Activated CD8-positive, alpha-beta memory T cell treated with anti-CD3 and anti-CD28 coated beads, Interleukin-2, amount 50 U/mL, for 1 hour (primary cell): ENCODE results near the gene RREB1.

Experiments
- DNase-seq: peaks from one replicate; pipeline ENCODE4 v3.0.0-alpha.2; 2020; ENCODE audit errors: extremely low read depth

The RREB1 gene

DNA sequence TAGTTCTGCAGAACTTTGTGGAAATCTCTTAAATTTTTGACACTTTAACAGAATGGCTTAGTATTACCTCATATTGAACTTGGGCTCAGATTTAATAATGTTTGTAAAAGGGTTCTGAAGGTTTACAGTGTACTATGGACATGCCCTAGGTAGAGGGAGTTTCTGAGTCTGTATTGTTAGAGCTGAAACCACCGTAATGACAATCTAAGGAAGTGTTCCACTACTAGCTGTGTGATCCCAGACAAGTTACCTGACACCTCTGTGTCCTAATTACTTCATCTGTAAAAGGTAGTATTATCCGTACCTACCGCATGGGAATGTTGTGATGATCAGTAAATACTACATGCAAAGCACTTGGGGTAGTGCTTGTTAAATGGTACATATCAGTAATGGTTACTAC lies 86.9 kb downstream of the RREB1 start:
- DNase-seq: no peak

DNA sequence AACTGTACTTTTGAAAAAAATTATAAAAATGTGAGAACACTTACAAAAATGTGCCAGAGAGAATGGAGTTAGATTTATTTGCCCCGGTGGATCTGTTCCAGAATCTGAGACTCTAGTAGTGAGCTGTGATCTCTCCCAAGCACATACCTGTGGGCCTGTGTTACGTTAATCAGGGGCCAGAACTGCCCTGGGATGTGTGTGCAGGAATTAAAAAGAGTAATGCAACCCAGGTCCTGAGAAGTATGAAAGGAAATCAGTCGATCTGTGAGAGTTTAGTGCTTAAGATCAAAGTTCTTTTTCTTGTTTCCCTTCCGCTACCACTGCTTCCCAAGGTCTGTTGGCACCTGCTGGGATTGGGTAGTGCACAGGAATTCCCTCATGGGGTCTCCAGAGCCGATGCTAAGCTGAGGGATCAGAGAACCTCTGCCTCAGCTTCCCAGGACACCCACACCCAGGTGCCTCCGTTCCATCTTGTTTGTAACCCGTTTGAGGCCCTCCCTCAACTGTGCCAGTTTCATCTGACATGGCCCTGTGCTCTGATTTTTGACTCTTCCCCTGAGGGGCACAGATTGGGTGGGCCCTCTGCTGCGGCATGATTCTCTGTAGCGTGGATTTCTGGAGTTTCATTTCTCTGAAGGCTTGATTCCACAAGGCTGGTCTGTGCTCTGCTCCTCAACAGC lies 87.7 kb downstream of the RREB1 start:
- no peak for DNase-seq

DNA sequence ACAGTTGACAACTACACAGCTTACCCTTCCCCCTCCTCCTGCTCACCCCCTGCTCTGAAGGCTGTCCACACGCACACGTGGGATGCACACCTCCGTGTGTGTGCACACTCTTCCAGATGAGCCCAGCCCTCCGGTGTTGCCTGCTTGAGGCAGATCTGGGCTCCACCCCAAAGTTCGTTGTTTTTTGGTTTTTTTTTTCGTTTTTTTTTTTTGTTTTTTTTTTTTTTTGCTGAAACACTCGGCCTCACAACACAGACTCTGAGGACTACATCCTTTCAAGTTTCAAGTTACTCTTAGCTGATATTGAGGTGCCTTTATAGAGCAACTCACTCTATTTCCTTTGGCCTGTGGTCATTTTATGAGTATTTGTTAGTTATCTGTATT lies 88.2 kb downstream of the RREB1 start:
- DNase-seq: no peak

DNA sequence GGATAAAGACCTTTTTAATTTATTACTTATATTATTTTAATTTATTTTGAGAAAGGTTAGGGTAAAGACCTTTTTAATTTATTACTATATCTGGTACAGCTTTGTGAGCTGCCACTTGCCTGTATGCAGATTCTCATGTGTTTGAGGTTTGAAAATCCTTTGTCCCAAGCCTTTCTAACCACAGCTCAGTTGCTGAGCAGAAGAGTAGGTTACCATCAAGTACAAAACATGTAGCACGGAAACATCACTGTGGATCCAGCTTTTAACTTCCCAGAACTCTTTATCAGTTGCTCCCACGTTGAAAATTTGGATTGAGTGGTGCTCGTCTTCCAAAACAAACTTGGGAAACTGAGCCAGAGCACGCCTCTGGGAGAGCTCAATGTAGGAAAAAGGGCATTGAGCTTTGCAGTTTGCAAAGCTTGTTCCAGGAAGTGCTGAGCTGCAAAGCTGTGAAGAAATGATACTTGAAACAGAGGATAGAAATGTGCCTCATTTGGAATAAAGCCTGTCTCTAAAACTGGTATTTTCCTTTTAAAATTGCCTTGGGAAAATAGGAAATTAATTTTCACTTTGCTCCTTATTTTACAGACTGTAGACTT lies 89.0 kb downstream of the RREB1 start:
- DNase-seq: no peak

DNA sequence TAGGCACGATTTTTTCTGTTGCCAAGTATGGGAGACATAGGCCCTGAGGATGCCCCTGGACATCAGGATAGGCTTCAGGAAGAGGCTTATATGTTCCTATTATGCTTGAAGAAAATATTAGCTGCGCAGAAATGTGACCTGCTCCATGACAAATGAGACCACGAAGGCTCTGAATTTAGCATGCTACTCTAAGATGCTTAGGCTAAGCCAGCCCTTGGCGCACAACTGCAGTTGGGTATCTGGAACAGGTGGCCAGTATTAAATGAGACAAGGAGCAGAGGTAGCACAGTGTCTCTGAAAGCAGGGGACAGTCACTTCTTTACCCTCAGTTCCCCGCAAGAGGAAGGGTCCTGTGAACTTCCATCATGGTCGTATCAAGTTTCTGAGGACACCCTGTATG lies 90.0 kb downstream of the RREB1 start:
- DNase-seq: no peak

DNA sequence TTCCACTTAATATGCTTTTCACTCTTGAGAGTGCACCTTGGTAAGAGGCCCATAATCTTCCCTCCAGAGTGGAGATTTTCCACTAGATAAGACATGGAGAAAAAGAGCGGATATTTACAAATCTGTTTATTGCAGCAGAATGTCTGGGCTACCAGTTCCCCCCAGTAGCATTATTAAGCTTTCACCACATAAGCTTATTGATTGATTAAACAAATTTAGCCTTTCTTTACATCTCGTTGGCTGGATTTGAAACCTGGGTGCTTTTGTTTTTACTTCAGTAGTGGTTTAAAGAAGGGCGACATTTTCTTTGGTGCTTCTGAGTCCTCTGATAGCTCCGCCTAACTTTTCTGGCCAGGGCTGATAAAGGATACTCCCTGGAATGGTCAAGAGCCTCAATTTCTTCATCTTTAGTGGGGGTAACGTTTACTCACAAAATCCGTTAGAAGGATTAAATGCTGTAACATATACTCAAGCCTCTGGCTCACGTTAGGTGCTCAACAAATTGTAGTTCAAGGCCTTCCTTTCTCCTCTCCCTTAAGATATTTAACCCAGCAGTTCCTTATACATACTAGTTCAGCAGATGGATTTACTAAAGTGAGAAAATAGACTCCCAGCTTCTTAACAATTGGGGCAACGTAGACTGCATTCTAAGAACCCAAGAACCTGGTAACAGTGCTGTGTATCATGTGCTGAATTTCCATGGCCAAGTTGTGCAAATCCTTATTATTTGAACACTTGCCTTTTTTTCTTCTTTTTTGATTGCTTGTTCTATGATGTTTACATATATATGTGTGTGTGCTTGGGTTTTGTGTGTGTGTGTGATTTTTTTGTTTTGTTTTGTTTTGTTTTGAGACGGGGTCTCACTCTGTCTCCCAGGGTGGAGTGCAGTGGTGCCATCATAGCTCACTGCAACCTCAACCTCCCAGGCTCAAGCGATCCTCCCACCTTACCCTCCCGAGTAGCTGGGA lies 91.4 kb downstream of the RREB1 start:
- DNase-seq: no peak

DNA sequence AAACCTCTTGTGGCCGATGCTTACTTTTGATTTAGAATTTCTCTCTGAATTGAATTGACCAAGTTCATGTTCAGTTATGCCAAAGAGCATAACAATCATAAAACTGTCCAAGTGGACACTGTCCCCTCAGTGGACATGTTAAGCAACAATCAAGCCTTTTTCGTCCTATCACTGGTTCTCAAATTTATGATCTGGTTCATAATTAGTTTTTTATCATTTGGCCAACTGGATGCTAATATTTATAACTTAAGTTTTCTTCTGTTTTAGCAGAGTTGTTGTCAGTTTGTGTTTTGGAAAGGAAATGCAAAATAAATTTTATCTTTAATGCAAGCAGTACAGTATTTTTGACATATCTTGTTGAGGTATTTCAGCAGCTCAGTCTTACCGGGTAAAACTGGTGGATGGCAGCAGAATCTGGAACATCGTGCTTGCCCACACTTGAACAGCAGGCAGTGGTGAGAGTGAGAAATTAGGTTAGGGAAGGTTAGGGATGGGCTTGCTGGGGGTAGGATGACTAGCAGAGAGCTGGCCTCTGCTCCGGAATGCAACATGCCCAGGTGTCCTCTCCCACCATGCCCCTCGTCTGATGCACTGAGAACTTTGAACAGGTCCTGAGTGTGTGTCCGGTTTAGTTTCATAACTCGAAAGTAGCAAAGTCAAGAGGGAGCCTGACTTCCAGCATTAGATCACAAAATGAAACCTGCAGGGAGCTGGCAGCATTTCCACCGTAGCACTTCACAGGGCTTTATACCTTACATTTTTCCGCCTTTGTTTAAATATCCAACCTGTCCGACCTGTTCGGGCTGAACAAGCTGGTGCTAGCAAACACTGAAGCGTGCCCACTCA lies 93.1 kb downstream of the RREB1 start:
- DNase-seq: no peak

DNA sequence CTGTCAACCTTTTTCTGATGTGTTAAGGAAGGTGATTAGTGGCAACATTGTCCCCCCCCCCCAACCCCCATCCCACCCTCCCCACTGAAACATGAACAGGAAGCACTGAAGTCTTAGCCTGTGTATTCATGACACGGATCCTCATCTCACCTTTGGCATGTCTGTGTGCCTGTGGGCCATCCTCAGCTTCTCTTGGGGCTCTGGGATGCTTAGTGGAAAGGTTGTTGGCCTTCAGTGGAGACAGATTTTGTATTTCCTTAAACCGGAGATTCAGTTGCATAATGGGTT lies 93.6 kb downstream of the RREB1 start:
- DNase-seq: no peak

DNA sequence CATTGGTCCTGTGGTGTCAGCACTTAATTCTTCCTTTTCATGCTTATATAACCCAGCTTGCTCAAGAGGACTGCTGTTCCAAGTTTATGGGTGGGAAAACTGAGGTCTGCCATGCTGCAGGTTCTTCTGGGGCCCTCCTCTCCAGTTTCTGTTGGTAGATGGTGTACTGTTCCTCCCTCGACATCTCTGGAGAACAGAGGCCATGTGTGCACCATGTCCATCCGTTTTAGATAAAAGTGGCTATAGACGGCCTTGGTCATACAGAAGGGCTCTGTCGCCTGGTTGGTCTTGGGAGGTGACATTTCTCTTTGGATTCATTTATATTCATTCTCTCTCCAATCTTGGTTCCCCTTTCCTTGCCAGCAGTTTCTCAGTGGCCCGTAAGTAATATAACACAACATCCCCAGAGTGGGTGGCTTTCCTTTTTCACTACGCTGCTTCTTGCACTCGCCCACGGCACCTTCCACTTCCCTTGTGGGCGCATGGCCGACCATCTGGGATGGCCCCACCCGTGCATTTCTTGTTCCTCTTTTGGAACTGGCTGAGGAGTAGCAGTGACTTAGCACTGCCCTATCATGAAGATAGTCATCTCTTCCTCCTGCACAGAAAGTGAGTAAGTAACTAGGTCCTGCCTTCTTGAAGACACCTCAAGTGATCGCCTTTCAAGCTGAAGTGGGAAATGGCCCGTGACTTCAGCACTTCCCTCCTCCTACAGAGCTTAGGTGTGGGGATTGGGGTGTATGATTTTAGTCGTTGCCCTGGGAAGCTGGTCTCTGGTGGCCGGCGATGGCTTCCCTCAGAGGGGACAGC lies 94.2 kb downstream of the RREB1 start:
- no peak for DNase-seq

DNA sequence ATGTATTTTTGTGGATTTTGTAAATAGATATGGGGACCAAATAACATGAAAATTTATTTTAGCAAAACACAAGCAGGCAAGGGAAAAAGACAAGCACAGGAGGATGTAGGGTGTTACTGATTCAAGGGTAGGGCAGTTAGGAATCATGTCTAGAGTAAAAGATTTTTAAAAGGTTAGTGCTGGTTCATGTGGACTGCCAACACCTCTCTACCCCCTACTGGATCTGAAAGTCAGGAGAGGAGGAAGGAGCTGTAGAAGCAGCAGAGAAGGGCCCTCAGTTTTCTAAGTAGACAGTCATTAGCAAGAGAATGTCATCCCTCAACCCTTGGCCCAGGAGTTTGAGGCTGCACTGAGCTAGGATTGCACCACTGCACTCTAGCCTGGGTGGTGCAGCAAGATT lies 95.2 kb downstream of the RREB1 start:
- no peak for DNase-seq

DNA sequence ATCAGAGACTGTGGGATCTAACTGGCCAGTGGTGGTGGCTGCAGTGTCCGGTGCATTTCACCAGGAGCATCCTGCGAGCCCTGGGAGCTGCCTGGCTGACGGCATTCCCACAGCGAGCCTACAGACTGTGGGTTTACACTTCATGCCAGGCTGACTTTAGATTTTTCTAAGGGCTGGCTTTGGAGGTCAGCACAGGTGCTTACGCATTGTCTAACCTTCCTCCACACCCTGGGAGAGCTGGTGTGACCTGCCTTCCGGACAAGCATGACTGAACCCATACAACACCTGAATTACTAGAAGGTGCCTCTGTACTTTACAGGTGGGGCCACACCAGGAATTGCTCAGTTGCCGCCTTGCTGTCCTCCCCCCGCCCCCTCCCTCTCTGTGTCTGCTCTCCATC lies 96.2 kb downstream of the RREB1 start:
- no peak for DNase-seq

DNA sequence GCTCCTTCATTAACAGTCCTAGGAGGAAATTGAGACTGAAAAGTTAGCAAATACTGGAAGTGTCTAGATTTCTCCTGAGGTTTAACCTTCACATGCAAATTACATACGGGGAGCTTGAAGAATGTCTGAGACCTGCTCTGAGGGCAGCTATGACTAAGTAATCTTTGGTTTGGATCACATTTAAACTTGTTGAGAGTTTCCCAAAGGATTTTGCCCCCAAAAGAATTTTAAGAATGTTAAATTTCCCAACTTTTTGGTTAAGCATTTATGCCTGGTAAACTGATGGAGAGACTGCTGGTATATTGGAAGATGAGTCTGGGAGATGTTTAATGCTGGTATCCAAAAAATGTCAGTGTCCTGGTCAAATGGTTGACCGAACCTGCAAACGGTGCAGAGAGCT lies 97.0 kb downstream of the RREB1 start:
- no peak for DNase-seq

DNA sequence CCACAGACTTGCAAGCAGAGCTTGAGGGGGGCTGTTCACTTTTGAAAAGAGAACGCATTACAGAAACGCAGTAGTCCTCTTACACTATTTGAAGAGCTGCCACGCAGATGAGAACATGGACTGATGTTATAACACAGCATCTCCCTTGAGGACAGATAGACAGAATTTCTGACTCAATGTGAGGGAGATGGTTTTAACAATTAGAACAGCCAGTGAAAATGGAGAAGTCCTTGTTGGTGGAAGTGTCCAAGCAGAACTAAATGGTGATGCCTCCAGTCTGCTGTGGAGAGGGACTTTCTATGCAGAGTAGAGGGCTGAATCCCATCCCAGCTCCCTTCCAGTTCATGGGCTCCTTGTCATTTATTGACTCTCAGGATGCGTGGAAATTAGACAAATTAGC lies 100.0 kb downstream of the RREB1 start:
- no peak for DNase-seq

DNA sequence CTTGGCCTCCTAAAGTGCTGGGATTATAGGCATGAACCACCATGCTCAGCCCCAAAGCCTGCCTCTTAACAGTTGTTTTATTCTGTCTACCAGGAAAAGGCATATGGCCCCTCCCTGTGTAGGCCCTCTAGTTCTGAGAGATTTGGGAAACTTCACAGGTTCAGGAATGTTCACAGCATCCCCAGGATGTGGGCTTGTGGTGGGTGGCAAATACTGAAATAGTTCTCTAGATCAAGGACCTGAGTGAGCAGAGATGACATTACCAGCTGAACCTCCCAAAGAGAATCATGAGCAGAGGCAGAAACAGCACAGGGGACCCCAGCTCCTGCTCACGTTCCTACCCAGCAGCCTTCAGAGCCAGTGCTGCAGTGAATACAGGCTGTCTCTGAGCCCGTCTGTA lies 105.7 kb downstream of the RREB1 start:
- no peak for DNase-seq

DNA sequence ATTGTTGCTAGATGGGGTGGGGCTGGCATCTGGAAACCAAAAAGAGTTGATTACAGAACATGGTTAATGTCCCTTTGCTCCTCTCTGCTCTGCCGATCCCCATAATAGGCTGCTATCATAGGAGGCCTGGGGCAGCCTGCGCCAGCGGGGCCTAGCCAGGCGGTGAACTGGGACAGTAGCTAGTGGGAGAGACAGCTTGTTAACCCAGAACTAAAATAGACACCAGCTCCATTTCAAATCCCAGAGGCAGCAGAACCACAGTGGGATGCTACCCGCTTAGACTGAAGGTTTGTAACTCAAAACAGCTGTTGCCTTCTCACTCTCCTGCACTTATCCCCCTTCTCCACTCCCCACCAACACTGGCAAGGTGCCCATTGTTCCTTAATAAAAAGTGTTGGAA lies 106.7 kb downstream of the RREB1 start:
- DNase-seq: no peak

DNA sequence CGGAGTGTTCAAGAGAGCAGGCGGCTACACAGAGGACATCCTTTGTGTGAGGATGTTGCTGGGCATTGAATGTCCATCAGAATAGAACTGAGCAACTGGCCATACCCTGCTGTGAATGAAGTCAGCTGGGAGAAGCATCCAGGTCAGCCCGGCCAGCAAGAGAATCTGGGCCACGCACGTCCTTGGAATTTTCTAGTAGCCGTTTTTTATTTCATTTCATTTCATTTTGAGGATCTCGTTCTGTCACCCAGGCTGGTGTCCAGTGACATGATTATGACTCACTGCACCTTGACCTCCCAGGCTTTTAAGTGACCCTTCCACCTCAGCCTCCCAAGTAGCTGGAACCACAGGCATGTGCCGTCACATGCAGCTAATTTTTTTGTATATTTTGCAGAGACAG lies 107.4 kb downstream of the RREB1 start:
- no peak for DNase-seq

DNA sequence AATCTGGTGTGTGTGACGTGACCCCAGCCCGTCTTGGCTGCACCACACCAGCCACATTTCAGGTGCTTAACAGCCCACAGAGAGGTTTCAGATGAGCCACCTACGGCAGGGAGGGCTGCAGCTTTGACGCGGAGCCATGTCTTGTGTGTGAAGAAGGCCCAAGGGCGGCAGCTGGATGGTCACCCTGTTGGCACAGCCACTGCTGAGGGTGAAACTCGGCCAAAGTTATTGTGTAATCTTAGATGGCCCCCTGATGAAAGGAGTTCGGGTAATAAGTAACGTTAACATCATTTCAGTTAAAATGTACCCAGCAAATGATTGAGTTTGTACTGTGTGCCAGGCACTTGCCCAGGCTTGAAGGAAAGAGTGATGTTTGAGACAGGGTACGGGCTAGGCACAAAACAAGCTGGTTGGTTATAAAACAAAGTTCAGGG lies 108.1 kb downstream of the RREB1 start:
- no peak for DNase-seq

DNA sequence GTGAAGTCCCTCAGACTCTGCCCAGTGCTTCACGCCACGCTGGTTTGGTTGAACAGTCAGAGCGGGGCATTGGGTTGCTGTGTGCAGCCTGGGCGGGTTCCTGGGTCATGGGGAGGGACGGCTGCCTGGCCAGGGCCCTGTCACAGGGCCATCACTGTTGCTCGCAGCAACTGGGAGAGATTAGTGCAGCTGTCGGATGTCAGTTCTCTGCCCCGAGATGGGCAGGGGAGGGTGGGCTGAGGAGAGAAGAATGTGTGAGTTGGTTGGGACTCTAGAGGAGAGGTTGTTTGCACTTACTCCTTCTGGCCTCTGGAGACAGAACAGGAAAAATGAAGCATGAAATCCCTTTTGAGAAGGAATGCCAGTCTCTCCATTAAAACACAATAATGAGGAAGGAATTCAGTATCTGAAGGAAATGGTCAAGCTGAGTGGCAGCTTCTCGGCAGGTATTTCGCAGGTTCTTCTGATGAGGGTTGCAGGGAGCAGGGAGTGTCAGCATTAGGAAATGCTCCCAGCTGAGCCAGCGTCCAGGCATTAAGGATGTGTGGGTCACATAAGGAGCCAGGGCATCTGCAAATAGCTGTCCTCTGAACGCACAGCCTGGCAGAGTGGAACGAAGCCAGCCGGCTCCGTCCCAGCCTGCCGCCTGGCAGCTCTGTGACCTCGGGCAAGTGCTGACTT lies 109.3 kb downstream of the RREB1 start:
- DNase-seq: no peak

DNA sequence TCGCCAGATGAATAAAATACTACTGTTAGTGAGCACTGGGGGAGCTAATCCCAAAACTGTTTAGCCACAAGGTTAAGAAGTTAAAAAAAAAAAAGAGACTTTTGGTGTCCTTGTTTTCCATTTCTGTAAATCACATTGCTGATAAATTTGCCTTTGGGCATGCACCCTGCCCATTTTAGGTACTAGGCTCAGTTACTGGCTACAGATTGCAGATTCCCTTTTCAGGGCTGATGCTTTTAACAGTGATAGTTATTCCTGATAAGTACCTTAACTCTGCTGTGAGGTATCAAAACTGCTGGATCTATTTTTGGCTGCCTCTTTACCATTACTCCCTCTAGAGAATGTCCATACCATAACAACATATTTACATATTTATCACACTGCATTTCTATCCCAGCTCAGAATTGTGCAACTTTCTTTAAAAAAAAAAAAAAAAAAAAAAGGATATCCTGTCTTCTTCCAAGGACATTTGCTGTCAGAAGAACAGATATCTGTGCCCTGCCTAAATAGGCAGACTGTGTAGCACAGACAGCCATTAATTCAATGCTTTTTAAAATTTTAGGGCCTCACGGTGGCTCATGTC lies 110.7 kb downstream of the RREB1 start:
- no peak for DNase-seq

DNA sequence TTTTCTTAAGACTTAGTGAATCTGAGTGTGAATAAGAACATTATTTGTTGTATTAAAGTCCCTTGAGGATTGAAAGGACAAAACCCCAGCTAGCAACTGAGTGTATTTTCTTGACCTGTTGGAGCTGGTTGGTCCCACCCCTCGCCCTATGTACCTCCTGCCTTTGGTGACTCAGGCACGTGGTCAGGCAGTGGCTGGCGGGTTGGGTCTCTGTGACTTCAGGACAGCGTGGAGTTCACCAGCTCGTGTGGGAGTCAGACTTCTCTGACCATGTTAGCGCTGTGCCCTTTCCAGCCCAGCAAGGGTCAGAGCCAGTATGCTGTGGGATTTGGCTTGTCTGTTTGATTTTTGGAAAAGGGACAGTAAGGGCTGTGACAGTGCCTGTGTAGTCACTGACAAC lies 111.5 kb downstream of the RREB1 start:
- DNase-seq: no peak
